Left renal pelvis (tissue), 4 donors: ENCODE data around the gene TCP11L2. TPM values are rescaled to one million over a fixed set of nuclear protein-coding genes. Genes with fewer than 3 reads are reported as not detected.
"Not testable (repeated sequence)": the region's sequence is repeated elsewhere in the genome, so short reads cannot be mapped to it uniquely, and the experiment has no call there.

Experiments
- DNase-seq, 4 donors: peaks; one replicate each; pipeline ENCODE4 v3.0.0-alpha.2; 2013; ENCODE audit warnings: low read depth in 4 of 4, low spot score in 3 of 4
- polyA plus RNA-seq, 4 donors: library from polyadenylated mRNA; unstranded; fragments of 120-200 nt; gene quantifications; one replicate each; pipeline ENCODE4 v1.2.1, GENCODE V29; 2013; ENCODE audit not compliant: insufficient read length in 4 of 4

The TCP11L2 gene
- polyA plus RNA-seq, 4 donors: 16.8 to 21.8 (median 18.2) TPM

- no peak for DNase-seq
Measured at GRCh38 chr12:106304001-106304421, 1.5 kb downstream of the TCP11L2 start.

GRCh38 chr12:106304797-106305196, 2.3 kb downstream of the TCP11L2 start:
- DNase-seq: no peak

- no peak for DNase-seq
Measured at GRCh38 chr12:106305376-106305775, 2.8 kb downstream of the TCP11L2 start.

GRCh38 chr12:106307181-106307580, 4.6 kb downstream of the TCP11L2 start:
- DNase-seq: no peak

GRCh38 chr12:106308121-106308520, 5.6 kb downstream of the TCP11L2 start:
- no peak for DNase-seq

GRCh38 chr12:106308611-106309010, 6.1 kb downstream of the TCP11L2 start:
- no peak for DNase-seq

GRCh38 chr12:106309671-106310505, 7.4 kb downstream of the TCP11L2 start:
- no peak for DNase-seq

GRCh38 chr12:106310687-106311086, 8.2 kb downstream of the TCP11L2 start:
- DNase-seq: no peak

GRCh38 chr12:106311139-106311538, 8.6 kb downstream of the TCP11L2 start:
- DNase-seq: no peak

- not testable (repeated sequence) for DNase-seq
Measured at GRCh38 chr12:106313413-106313812, 10.9 kb downstream of the TCP11L2 start.

GRCh38 chr12:106315523-106315922, 13.0 kb downstream of the TCP11L2 start:
- DNase-seq: no peak

- DNase-seq: no peak
Measured at GRCh38 chr12:106317406-106318082, 15.0 kb downstream of the TCP11L2 start.

- no peak for DNase-seq
Measured at GRCh38 chr12:106321139-106321850, 18.8 kb downstream of the TCP11L2 start.

- DNase-seq: no peak
Measured at GRCh38 chr12:106323537-106323936, 21.0 kb downstream of the TCP11L2 start.

GRCh38 chr12:106327309-106327869, 24.9 kb downstream of the TCP11L2 start:
- DNase-seq: no peak

GRCh38 chr12:106328735-106329134, 26.2 kb downstream of the TCP11L2 start:
- no peak for DNase-seq

GRCh38 chr12:106329231-106329982, 26.9 kb downstream of the TCP11L2 start:
- no peak for DNase-seq

GRCh38 chr12:106331599-106331998, 29.1 kb downstream of the TCP11L2 start:
- no peak for DNase-seq

- no peak for DNase-seq
Measured at GRCh38 chr12:106332536-106332935, 30.0 kb downstream of the TCP11L2 start.

GRCh38 chr12:106333010-106333409, 30.5 kb downstream of the TCP11L2 start:
- no peak for DNase-seq
